GM10266 (cell line): ENCODE measurements around the gene EHBP1.
"Not testable (repeated sequence)": the region's sequence is repeated elsewhere in the genome, so short reads cannot be mapped to it uniquely, and the experiment has no call there.

Experiments
- DNase-seq: peaks from one replicate; pipeline ENCODE4 v3.0.0; 2012; ENCODE audit errors: extremely low spot score
- CTCF ChIP-seq: IDR thresholded peaks from 2 replicates; pipeline ENCODE4 v1.5.1; 2012; ENCODE audit warnings: mild to moderate bottlenecking, low read depth; ENCODE audit not compliant: control insufficient read depth, insufficient read depth; ENCODE audit errors: missing control alignments

The EHBP1 gene

GRCh38 chr2:63064661-63065060 is 359.1 kb downstream of the EHBP1 start:
- TF ChIP-seq CTCF: no peak
- no peak for DNase-seq

- TF ChIP-seq CTCF: no peak
- no peak for DNase-seq
Measured at GRCh38 chr2:63066265-63066664, 360.8 kb downstream of the EHBP1 start.

- no peak for DNase-seq
- no peak for TF ChIP-seq CTCF
Measured at GRCh38 chr2:63066838-63067237, 361.3 kb downstream of the EHBP1 start.

GRCh38 chr2:63071664-63072063 is 366.2 kb downstream of the EHBP1 start:
- no peak for TF ChIP-seq CTCF
- no peak for DNase-seq

GRCh38 chr2:63073994-63074393 is 368.5 kb downstream of the EHBP1 start:
- no peak for TF ChIP-seq CTCF
- no peak for DNase-seq

GRCh38 chr2:63074399-63074798 is 368.9 kb downstream of the EHBP1 start:
- DNase-seq: not testable (repeated sequence)

GRCh38 chr2:63078852-63079606 is 373.5 kb downstream of the EHBP1 start:
- peak; percentile 36 for TF ChIP-seq CTCF
- no peak for DNase-seq

GRCh38 chr2:63081404-63081803 is 375.9 kb downstream of the EHBP1 start:
- DNase-seq: no peak
- TF ChIP-seq CTCF: no peak
